Measurements from ENCODE around the gene MYO3B. TPM values are rescaled to one million over a fixed set of nuclear protein-coding genes. Genes with fewer than 3 reads are reported as not detected.
A peak's percentile ranks its signal among the peaks of the same experiment; 100 is the strongest.

The MYO3B gene
- polyA plus RNA-seq, 1 of the 3 experiments (the other 2 are of a cell fraction) = not detected

- Histone ChIP-seq H2AFZ (ENCODE audit: low read depth) (no peak overlapping the region), H3K27me3 (ENCODE audit: insufficient read depth) (no peaks in the 10 kb centered on the region), H3K9ac (no peak overlapping the region), H3K4me2 (no peak overlapping the region), H3K79me2 (ENCODE audit: insufficient read depth) (no peaks in the 10 kb centered on the region), H3K4me3 (ENCODE audit: low read depth in 2 of 2, low read length in 1 of 2) (no peak overlapping the region), H3F3A (replicated peaks; ENCODE audit: insufficient read depth) (no peaks in the 10 kb centered on the region), H4K20me1 (ENCODE audit: insufficient read depth) (no peaks in the 10 kb centered on the region), H3K27ac (ENCODE audit: low read depth in 2 of 2, low read length in 1 of 2) (peak overlapping the region in 1 of 2 experiments; percentile 67; a peak in 2 of 4 replicates), H3K9me2 (no peaks in the 10 kb centered on the region), H3K9me3 (no peaks in the 10 kb centered on the region), H3K4me1 (ENCODE audit: control insufficient read depth in 1 of 2, insufficient read depth in 2 of 2, low read depth in 1 of 2, low read length in 1 of 2) (peaks cover 0 to 16% of the 10 kb centered on the region in 2 experiments; a peak in 3 of 4 replicates), H3K36me3 (replicated peaks in 1 of 2; ENCODE audit: control insufficient read depth in 1 of 2, insufficient read depth in 2 of 2, low read length in 1 of 2) (no peaks in the 10 kb centered on the region)
- TF ChIP-seq CHD2 (IDR thresholded peaks at IDR 0.05; ENCODE audit: low read length, partially characterized antibody) (peak; percentile 69), RAD21 (IDR thresholded peaks at IDR 0.05; ENCODE audit: low read length) (peak; percentile 22; the same call in 1 of the 2 replicates), MXI1 (IDR thresholded peaks at IDR 0.05; ENCODE audit: low read depth, low read length) (peak; percentile 74), ELF1 (IDR thresholded peaks at IDR 0.05) (no peak), REST (IDR thresholded peaks at IDR 0.05; ENCODE audit: low read depth, low read length) (no peak), RXRA (IDR thresholded peaks at IDR 0.05; ENCODE audit: borderline replicate concordance, low read depth) (no peak), RCOR1 (IDR thresholded peaks at IDR 0.05; ENCODE audit: low read length) (peak; percentile 92), TEAD4 (IDR thresholded peaks at IDR 0.05; ENCODE audit: borderline replicate concordance, insufficient read depth) (no peak), USF2 (IDR thresholded peaks at IDR 0.05; ENCODE audit: borderline replicate concordance, low read depth, low read length) (no peak), GABPA (IDR thresholded peaks at IDR 0.05; ENCODE audit: low read depth) (no peak), FOXJ3 (CRISPR knock-in tag; IDR thresholded peaks at IDR 0.05) (peak; percentile 64; the same call in 1 of the 2 replicates), FOSL2 (IDR thresholded peaks at IDR 0.05; ENCODE audit: borderline replicate concordance, low read depth) (no peak), PBX3 (IDR thresholded peaks at IDR 0.05) (peak; percentile 23; the same call in 1 of the 2 replicates), GATA2 (CRISPR knock-in tag; IDR thresholded peaks at IDR 0.05) (peak; percentile 87), EP300 (IDR thresholded peaks at IDR 0.05; ENCODE audit: borderline replicate concordance in 1 of 2, low read depth in 1 of 2, low read length in 1 of 2) (peak in 1 of 2 experiments; percentile 47; a peak in 2 of 4 replicates)
- POLR2A ChIA-PET = interaction anchor here (1.1 kb wide), 1 partner anchor 79 kb away, joined by 3 read pairs; no protein-coding TSS in a partner anchor
- CTCF ChIA-PET = interaction anchor here (0.6 to 5.7 kb wide), 9 partner anchors 11 to 772 kb away, joined by 3 to 30 read pairs (median 3); no protein-coding TSS in a partner anchor
- 27% methylated on average over 7 of the region's 7 CpGs for WGBS (ENCODE audit: low lambda C conversion rate)
- DNase-seq = peak; percentile 61
Observed at GRCh38 chr2:170224692-170225294, 46.8 kb downstream of the MYO3B start.

All from SK-N-SH (cell line).